GM12878 (cell line): ENCODE measurements around the gene SEZ6L2. TPM values are rescaled to one million over a fixed set of nuclear protein-coding genes. Genes with fewer than 3 reads are reported as not detected.

Source experiments
- ASH2L ChIP-seq: fragments of 300-600, 200-600 bp; sonication (generic); IDR thresholded peaks from 2 replicates; pipeline ENCODE4 v1.6.1; 2017; ENCODE audit warnings: low read depth, mild to moderate bottlenecking, borderline replicate concordance
- BACH1 ChIP-seq: fragments of 450-650 bp; IDR thresholded peaks from 2 replicates; pipeline ENCODE4 v1.6.1; 2017; ENCODE audit warnings: mild to moderate bottlenecking, borderline replicate concordance
- CEBPB ChIP-seq, 2 experiments: fragments of 150-350 bp in 1 of 2; IDR thresholded peaks; 2 replicates each; pipeline ENCODE4 v1.6.1; 2012 to 2014; ENCODE audit warnings: low read depth in 2 of 2, low read length in 2 of 2, borderline replicate concordance in 1 of 2, inconsistent platforms in 1 of 2
- FOXK2 ChIP-seq: fragments of 450-650 bp; IDR thresholded peaks from 2 replicates; pipeline ENCODE4 v1.6.1; 2017; ENCODE audit warnings: mild to moderate bottlenecking, moderate library complexity
- MYB ChIP-seq: fragments of 150-350 bp; IDR thresholded peaks from 2 replicates; pipeline ENCODE4 v1.6.1; 2014; ENCODE audit warnings: mild to moderate bottlenecking, low read depth, low read length, borderline replicate concordance
- POU2F2 ChIP-seq: IDR thresholded peaks from 3 replicates; pipeline ENCODE4 v1.6.1; 2011; ENCODE audit warnings: low read depth, mild to moderate bottlenecking, low read length, borderline replicate concordance
- REST ChIP-seq: IDR thresholded peaks from 2 replicates; pipeline ENCODE4 v1.6.1; 2012; ENCODE audit warnings: mild to moderate bottlenecking, low read depth, low read length
- SMARCA5 ChIP-seq: fragments of 450-650 bp; IDR thresholded peaks from 2 replicates; pipeline ENCODE4 v1.6.1; 2017; ENCODE audit warnings: mild to moderate bottlenecking
- ZBTB33 ChIP-seq: fragments of 450-650 bp; IDR thresholded peaks from 2 replicates; pipeline ENCODE4 v1.6.1; 2017; ENCODE audit warnings: mild to moderate bottlenecking
- ZNF592 ChIP-seq: fragments of 450-650 bp; IDR thresholded peaks from 2 replicates; pipeline ENCODE4 v1.6.1; 2017; ENCODE audit warnings: mild to moderate bottlenecking, moderate library complexity
- ZNF687 ChIP-seq: fragments of 450-650 bp; IDR thresholded peaks from 2 replicates; pipeline ENCODE4 v1.6.1; 2017; ENCODE audit warnings: mild to moderate bottlenecking, moderate library complexity
- ZZZ3 ChIP-seq: IDR thresholded peaks from 2 replicates; pipeline ENCODE4 v1.6.1; 2011; ENCODE audit warnings: low read depth; ENCODE audit not compliant: control insufficient read depth, insufficient read length
- polyA plus RNA-seq, 11 experiments: library from polyadenylated mRNA; depleted of rRNA in 4 of 11; unstranded in 6 of 11; stranded (reverse) in 5 of 11; fragments of >200 nt; fragmentation: Nextera tagmentation in 4 of 11; fragmentation: Illumina TruSeq in 1 of 11; extraction: Ambion mirVana in 4 of 11; extraction: Trizol in 1 of 11; gene quantifications; 1 replicate in 1 of 11; 2 replicates in 10 of 11; pipeline versions ENCODE4 v1.2.1 to v1.2.3, GENCODE V29; 2011 to 2016; ENCODE audit warnings: inconsistent platforms in 2 of 11, missing spikeins in 2 of 11, low read depth in 1 of 11
- total RNA-seq, 4 experiments: library from RNA; depleted of rRNA in 3 of 4; stranded (reverse); fragments of >200 nt in 3 of 4; fragmentation: Illumina TruSeq in 1 of 4; extraction: Trizol in 1 of 4; gene quantifications; 2 replicates each; pipeline versions ENCODE4 v1.2.1 to v1.2.3, GENCODE V29; 2013 to 2021

SEZ6L2 gene
- total and polyA plus RNA-seq, 10 of the 15 experiments (the other 5 are each of a cell fraction or from before 2014, with no cell fraction given) = 0.06 to 0.49 TPM; not detected in 8

DNA sequence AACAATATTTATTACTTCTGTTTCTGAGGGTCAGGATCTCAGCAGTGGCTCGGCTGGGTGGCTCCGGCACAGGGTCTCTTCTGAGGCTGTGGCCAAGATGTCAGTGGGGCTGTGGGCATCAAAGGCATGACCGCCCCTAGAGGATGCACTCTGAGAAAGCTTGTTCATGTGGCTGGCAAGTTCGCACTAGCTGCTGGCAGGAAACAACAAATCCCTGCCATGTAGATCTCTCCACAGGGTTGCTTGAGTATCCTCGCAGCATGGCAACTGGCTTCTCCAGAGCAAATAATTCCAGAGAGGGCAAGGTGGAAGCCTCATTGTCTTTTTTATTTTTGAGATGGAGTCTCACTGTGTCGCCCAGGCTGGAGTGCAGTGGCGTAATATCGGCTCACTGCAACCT, 14.2 kb upstream of the SEZ6L2 start (continued):
- no peak for TF ChIP-seq REST
- TF ChIP-seq ZNF687 = no peak
- no peak for TF ChIP-seq ASH2L
- TF ChIP-seq ZZZ3 = no peak
- no peak for TF ChIP-seq MYB
- no peak for TF ChIP-seq SMARCA5
- TF ChIP-seq BACH1 = no peak
- TF ChIP-seq POU2F2 = no peak
- no peak for TF ChIP-seq FOXK2
- TF ChIP-seq CEBPB (IDR thresholded peaks at IDR 0.05; ENCODE audit: borderline replicate concordance in 1 of 2, low read depth in 2 of 2, low read length in 2 of 2) = no peak
- TF ChIP-seq ZBTB33 = no peak
- no peak for TF ChIP-seq ZNF592
